GM21381 (cell line): Measurements from ENCODE around the gene TFEB.

Experiments used
- ATAC-seq: cut with Tn5 transposase; IDR thresholded peaks from one replicate; pipeline ENCODE4 v1.9.1; 2021; ENCODE audit warnings: mild to moderate bottlenecking, moderate library complexity; ENCODE audit not compliant: unreplicated experiment

The TFEB gene

DNA sequence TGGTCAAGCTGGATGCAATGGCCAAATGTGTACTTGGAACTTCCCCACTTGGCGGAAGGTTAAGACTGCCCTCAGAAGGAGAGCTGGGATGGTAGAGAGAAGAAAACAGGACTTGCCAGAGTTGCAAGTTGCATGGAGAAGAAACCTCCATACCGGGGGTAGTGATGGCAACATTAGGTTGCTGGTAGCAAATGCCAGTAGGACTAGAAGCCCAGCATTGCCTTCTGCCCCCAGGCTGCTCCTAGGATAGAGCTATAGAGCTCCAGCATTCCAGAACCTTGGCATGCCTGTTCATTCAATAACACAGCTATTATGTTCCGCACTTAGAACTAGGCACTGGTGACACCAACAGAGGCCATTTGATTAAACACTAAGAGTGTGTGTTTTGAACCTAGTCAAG is 26.6 kb downstream of the TFEB start:
- ATAC-seq = no peak

DNA sequence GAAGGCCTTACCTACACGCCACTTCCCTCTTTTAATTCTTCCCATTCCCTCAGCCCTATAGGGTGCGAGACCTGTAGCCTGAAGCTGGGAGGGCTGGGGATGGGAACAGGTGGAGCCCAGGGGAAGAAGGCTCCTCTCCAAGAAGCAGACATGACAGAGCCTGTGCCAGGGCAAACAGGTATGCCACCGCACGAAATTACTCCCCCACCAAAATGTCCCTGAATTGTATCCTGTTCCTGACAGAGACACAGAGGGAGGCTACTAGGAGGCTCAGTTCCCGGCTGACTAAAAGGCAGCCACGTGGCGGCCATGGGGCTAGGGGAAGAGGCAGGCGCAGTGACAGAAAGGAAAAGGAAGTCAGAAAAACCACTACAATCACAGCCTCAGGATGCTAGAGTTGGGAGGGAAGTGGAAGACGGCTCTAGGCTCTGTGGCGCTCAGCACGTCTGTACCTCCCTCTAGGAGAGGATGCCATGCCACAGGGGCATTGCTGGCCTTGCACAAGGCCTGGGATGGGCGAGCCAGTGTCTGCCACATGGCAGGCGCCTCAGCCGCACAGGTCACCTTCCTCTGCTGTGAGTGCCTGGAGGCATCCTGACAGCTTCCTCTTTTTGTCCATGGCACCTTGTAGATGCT is 27.7 kb downstream of the TFEB start:
- ATAC-seq = no peak

DNA sequence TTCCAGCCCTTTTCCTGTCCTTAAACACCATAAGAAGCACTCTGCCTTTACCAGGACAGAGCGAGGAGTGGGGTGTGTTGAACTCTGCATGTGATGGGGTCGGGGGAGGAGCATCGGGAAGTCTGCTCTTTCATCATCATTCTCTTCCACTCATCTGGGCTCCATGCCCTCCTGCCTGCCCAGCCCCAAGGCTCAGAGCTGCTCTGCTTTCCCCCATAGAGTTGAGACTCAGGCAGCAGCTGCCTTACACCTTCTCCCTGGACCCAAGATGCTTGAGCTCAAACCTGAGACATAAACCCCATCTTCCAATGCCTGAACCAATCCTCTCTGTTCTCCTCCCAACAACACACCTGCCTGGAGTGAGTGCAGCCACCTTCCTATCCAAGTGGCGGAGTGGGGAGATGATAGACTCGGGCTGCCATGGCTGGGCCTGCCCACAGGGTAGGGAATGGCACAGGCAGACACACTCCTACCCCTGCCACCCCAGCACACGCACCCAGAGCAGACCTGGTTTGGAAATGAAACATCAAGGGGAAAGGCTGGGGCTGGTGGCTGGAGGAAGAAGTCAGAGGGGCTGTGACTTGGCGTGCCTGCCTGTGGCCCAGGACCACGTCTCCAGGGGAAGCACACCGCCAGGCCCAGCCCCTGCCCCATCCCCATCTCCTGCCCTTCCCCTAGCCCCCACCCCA is 28.4 kb downstream of the TFEB start:
- ATAC-seq = no peak

DNA sequence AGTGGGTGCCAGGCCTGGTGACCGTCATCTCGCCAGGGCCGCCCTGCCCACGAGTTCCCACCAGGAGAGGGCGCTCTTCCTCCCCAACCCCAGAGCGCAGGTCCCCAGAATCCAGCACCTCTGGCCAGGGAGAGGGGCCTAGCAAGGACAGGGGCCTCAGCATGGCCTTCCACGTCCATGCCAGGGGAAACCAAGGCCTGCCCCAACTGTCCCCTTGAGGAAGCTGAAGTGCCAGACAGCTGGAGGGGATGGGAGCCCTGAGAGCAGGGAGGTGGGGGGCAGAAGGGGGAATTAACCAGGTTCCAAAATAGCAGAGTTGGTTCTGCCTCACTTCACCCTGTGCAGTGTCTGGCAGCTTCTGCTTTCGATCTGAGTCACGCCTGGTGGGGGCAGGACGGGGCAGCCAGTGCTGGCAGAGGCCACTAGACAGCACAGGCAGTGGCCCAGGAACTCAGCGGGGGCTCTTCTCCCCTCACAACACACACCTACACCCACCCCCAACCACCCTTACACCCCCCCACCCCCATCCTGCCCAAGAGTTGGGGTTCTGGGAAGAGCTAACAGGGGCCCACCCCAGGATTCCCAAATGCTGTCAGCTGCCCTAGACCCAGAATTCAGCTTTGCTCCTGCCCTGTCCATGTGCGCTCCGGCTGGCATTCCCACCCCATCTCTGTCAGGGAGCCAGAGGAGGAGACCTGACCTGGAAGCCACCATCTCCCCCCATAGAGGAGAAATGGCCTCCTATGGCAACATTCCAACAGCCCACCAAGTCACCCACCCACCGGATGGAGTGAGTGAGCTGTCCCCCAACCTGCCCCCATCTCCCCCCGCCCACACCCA is 29.2 kb downstream of the TFEB start:
- peak; percentile 66 for ATAC-seq

DNA sequence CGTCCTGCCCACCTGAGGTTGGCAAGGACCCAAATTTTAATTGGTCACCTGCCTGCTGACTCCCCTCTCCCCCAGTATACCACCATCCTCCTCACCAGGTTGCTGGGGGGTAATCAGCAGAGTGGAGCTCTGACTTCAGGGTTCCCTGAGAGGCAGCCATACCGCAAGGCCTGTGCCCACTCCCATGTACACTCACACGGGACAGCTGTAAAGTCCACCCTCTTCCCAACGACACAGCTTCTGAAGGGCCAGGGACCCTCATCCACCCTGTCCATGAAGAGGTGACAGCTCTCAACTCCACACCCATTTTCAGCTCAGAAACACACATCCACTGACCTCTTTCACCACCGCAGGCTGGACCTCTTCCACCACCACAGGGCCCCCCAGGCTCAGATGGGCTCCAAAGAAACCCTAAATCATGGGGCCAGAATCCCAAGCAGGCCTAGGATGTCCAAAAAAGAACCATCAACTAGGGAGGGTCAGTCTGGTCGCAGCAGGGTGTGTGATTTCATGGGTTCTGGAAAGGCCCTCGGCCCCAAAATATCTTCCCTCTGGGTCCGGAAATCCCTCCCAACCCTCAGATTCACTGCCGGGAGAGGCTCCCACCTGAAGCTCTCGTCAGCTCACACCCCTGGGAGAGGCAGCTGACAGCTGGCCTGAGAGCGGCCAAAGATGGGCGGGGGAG is 30.0 kb downstream of the TFEB start:
- ATAC-seq = no peak

DNA sequence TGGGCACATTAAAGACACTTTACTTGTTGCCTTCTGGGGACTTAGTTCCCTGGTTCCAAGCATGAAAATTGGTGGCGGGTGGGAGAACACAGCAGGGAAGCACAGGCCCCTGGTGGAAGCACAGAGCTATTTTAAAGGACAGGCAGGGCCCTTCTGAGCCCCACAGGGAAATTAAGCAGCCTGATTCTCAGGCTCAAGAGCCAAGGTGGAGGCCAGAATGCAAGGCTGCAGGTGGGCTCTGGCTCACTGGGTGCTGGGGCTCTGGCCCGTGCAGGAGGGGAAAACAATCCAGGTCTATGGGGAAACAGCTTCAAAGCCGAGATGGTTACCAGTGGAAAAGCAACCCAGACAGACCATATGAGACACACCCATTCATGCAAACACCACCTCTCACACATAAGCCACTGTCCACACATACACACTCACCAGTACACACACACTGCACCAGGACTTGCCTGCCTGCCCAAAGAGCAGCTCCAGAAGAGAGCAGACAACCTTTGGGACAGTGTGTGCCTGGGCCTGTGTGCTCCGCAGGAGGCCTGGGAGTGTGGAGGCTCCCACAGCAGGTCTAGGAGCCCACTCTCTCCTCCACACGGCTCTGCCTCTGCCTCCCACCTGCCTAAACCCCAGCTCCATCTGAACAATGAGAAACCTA is 30.6 kb downstream of the TFEB start:
- ATAC-seq = no peak

DNA sequence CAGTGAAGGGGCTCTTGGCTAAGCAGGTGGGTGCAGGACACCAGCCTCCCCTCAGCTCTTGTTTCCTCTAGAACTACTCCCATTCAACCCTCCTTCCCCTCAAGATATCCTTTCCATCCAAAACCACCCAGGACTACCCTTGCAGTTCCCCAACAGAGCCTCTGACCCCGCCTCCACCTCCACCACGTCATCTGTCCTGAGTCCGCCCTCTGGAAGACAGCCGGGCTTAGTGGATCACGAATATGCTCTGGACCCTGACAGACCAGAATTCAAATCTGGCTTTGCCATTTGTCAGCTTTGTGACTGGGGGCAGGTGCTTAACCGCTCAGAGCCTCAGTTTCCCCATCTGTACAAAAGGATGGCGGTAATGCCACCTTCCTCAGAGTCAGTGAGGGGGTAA is 31.4 kb downstream of the TFEB start:
- no peak for ATAC-seq

DNA sequence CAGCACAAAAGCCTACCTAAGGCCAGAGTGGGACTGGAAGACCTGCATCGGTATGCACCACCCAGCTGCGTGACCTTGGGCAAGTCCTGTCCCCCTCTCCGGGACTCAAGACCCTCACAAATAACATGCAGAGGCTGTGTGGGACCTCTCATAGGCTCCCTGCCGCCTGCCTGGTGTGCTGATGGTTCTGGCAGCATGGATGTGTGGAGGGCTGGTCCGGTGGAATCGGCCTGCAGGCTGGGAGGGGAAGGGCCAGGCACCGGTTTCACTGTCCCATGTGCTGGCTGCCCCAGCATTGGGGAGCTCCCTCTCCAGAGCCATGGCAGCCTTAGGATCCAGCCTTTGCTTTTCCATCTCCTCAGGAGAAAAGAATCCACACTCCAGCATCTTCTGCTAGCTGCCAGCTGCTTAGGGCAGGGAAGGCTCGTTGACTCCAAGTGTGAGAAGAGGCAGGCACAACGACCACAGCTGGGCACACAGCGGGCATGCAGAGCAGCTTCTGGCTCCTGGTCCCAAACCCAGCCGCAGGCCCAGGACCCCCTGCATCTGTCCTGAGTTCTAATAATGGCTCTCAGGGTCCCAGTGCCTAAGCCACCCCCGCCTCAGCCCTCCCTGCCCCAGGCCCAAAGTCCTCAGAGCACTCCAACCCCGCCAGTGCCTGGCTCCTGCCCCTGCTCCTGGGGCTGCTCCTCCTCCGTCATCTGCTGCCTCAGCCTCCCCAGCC is 32.5 kb downstream of the TFEB start:
- no peak for ATAC-seq

DNA sequence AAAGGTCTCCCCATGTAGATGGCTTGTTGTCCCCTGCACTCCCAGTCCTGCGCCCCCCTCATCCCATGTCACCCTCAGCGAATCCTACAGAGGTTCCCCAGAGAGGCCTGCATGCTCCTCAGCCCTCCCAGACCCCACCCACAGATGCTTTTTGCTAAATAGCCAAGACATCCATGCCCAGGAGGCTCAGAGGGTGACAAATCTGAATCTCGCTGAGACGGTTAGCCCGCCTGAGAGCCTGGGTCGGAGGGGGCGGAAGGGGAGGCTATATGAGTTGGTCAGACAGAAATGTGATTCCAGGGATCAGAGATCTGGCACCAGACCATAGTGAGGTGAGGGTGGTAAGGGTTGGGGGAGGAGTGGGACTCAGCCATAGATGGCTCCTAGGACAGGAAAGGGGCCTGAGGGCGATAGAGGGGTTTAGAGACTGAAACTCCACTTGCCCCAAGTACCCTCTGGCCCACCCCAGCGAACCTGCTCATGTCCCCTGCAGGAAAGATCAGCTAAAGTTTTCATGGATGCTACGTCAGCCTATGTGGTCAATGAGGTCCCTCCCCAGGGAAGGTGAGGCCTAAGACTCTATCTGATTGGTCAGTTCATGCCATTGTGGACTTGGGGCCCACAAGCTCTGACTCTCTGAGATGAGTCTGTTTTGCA is 33.2 kb downstream of the TFEB start:
- no peak for ATAC-seq

DNA sequence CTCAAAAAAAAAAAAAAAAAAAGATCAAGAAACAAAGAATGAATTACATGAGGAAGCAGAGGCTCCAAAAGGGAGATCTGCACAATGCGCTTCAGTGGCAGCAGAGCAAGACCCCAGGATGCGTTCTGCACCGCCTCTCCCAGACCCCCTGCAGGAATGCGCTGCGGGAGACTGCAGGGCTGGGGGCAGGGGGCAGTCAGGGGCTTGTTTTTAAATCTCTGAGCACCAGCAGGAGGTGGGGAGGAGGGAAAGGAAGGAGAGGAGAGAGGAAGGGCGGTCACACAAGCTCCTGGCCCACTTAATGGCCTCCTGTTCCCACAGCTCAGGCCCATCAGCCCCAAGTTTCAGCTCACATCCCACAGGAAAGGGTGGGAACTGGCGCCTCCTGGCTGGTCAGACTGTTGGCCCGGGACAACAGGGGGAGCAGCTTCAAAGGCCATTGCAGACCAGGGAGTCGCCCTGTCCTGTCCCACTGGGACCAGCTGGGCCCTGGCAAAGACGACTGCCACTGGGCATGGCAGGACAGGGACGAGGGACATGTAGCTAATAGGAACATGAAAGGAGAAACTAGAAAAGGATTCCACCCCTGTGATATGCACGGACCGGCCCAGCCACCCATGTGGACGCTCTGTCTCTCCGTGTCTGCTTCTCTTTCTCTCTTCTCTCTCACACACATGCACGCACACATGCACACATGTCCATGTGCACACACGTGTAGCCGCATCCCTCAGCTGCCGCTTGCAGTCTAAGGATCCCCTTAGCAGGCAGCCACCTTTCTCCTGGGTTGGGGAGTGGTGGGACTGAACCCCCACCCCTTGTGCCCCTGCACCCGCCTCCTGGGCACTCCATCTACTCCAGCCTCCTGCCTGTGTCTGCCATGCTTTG is 34.7 kb downstream of the TFEB start:
- ATAC-seq = no peak

DNA sequence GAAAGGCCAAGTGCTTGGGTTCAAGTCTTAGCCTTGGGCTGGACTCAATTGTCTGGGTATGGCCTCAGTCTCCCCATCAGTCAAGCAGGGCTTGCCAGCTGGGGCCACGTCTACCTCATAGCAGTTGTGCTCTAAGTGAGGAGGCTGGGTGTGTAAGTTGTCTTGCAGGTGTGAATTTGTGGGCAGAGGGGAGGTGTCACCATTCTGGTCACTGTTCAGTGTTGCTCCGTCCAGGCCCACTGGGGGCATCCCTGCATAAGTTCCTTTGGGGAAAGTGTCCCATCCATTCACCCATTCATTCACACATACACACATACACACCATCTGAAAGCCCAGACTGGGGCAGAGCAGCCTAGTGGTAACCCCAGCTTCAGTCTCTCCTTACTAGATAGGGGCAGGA is 36.3 kb downstream of the TFEB start:
- ATAC-seq = no peak

DNA sequence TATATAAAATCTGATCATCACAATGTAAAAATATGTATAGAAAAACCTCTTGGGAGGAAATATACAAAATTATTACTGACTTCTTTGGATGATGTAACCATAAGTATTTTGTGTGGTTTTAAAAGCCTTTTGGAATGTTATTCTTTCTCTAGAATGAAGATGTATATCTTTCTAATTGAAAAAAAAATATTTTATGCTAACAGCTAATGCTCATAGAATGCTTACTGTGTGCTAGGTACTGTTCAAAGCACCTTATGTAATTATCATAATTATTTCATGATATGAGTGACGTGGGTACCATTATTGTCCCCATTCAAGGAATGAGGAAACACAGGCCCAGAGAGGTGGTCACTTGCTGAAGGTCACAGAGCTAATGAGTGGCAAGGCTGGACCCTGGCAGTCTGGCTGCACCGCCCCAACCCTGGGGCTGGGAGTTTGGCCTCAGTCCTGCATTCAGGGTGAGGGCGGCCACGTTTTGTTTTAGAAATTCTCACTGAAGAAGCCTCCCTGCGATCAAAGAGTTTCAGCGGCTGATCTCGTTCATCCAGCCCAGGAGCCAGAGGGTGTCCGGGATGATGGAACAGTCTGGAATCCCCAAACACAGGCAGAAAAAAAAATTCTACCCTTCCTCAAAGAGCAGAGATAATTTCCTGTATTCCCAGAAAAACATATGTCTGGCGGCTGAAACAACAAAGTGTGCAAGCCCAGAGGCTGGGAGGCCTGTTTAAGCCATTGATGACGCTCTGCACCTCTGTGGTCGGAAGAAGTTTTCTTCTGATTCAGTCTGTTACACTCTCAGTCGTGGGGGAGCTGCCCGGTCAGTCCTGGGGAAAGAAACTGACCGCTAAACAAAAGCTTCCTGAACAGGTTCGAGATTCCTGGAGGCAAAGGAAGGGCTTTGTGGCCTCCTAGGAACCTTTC is 37.3 kb downstream of the TFEB start:
- no peak for ATAC-seq

DNA sequence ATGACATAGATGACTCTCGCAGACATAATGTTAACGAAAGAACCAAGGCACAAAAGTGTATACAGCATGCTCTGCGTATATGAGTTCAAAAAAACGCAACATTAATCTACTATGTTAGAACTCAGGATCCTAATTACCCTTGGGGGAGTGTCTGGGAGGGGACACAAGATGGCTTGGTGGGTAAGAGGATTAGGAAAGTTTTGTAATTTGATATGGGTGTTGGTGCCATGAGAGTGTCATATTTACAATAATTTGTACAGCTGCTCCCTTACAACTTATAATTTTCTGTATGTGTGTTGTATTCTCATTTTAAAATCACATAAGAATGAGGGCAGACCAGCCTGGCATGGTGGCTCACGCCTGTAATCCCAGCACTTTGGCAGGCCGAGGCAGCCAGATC is 38.6 kb downstream of the TFEB start:
- ATAC-seq = no peak

DNA sequence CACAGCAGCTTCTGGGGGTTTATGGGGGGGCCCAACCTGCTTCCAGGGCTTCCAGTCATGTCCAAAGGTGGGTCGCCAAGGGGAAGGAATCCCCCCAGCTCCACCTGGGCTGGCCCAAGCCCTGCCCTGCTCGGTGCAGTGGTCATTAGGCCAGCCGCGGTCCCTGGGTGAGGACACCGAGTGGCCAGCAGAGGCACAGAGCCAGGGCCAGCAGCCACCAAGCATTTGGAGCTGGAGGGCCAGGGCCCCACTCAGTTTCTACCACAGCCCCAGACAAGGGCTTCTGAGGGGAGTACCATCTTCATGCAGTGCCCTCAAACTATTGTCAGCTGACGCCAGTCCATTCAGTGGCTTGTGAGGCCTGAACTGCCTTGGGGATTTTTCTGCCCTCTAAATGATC is 39.6 kb downstream of the TFEB start:
- ATAC-seq = no peak

DNA sequence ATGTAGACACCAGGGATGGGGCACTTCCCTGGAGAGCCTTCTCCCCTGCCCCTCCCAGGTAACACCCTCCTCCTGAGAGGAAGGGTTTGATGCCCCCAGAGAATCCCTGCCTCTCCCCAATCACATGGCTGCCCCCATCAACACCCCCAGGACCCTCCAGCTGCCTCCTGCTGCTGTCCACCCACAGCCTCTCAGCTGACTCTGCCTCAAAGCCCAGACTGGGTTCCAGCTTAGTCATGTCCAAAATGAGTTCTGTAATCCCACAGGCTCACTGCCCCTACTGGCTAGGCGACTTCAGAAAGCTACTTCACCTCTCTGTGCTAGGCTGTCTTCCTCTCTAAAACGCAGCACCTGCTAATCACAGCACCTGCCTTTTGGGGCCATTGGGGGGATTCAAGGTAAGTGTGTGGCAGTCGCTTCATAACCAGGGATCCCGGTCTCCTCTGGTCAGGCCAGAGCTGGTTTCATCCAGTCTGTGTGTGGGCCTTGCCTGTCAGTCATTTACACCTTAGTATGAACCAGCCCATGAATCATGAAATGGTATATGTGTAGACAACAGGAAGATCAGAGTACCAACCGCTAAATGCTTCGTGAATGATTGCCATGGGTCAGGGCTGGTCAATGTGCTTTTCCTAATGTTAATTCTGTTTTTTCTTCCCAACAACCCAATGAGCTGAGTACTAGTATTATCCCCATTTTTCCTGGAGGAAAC is 40.4 kb downstream of the TFEB start:
- ATAC-seq = no peak

DNA sequence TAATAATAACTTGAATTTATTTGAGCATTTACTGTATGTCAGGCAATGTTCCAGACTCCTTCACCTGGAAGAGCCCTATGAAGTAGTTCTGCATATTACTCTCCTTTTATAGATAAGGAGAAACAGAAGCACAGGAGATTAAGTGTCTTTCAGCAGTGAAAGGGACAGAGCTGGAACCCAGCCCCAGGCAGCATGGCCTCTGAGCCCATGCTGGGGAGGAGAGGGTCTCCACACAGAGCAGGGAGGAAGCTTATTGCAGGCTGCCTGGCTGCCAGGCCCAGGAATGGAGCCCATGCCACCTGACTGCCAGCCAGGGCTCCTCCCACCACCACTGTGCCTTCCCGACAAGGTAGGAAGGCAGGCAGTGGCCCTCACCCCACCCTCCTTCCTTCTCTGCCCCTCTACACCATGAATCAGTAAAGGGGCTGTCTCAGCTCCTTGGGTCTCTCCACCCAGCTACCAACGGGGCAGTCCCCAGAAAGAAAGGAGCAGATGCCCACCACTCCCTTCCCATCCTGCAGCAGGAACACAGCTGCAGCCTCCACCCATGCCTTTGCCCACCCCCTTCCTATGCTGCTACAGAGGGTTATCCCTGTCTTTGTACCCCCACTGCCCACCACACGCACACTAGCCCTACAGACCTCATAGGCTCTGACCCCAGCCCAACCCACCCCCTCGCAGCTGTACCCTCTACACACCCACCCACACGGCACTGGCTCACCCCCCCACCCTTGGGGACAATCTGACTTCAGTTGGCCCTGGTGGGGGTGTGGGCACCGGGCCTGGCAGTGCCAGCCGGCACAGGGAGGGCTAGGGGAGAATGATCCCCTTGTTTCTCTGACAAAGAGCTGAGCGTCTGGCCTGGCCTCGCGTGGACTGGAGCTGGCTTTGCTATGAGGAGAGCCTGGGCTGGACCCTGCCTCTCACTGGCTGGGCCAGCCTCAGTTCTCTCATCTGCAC is 41.8 kb downstream of the TFEB start:
- ATAC-seq = no peak
